Posterior vena cava (tissue), 2 donors: ENCODE results near the gene KRT3. TPM values are rescaled to one million over a fixed set of nuclear protein-coding genes. Genes with fewer than 3 reads are reported as not detected.
"Not testable (repeated sequence)": the region's sequence is repeated elsewhere in the genome, so short reads cannot be mapped to it uniquely, and the experiment has no call there.

ENCODE experiments used
- DNase-seq: peaks from one replicate; pipeline ENCODE4 v3.0.0-alpha.2; 2020; ENCODE audit warnings: low spot score
- intact Hi-C, 2 donors: fragments of 100-400 bp; cut with DNase I; formaldehyde crosslinking; loops; one replicate each; pipeline versions ENCODE4 v1.14.1 to v1.14.2; 2022 to 2023
- total RNA-seq, 2 donors: library from RNA; stranded (reverse); fragmentation: NEBNext Ultra II Directional; extraction: Animal tissue kit (Norgen Biotek cat#: 25700); gene quantifications; one replicate each; pipeline ENCODE4 v1.2.1, GENCODE V29; 2021
- donor health status: DM: yes; HTN: yes; CAD: no.
- donor health status: DM: yes; HTN: yes; CAD: no.

The KRT3 gene
- total RNA-seq, 2 donors from 2014 or later, result not detected

DNA sequence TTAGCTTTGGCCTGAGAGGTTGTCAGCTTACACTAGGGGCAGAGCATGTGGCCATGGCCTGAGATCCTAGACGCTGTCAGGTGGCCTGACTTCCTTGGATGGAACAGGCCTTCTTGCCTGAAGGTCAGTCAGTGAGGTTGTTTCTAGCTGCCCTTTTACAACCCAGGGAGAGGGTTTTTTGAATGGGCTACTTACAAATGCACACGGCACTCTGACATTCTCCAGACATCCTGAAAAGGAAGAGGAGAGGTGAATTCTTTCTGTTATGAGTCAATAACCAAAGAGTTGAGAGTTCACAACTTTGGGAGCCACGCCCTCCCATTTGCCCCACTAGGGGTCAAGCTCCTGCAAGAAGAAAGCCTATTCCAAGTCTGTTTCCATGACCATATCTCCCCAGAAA, 26.6 kb downstream of the KRT3 start:
- DNase-seq, result no peak
- intact Hi-C loops, result no loop called here

DNA sequence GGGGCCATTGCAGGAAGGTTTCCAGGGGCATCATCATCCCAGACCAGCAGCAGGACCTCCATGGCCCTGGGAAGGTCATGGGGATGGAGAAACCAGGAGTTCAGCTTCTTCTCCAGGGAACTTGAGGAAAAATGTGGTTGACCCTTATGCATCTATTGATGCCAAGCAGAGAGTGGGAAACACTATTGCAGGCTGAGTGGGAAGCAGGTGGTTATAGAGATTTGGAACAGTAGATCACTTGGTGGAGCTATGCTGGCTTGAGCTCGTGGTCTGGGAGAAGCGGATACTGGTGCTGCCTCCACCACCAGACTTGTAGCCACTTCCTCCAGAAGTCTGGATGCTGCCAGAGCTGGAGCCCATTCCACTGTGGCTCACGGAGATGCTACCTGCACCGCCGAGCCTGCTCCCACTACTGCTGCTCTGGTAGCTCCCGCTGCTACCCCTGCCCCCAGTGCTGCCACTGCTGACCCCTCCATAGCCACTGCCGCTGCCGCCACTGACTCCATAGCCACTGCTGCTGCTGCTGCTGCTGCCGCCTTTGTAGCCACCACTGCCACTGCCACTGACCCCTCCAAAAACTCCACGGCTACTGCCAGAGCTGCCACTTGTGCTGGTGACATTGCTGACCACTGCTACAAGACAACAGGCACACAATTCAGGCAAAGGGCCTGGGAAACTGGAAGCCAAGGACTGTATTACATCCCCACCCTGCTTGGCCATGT, 27.3 kb downstream of the KRT3 start:
- DNase-seq, result no peak
- intact Hi-C loops, result no loop called here

DNA sequence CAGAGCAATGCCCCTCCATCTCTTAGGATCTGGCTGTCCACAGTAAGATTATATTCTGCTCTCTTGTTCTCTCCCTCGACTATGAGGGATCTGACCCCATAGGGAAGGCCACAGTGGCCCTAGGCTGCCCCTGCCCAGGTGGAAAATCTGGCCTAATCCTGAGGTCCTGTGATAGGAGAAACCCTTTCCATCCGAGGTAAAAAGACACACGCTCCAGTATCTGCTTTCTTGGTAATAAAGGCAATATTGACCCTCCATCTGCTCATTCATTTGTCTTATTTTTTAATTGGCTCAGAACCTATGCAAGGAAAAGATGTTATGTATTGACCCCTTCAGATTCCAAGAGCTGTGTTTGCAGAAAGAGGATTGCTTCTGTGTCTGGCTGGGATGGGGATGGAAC, 28.5 kb downstream of the KRT3 start:
- intact Hi-C loops, result no loop called here
- no peak for DNase-seq

- intact Hi-C loops, result no loop called here
- no peak for DNase-seq
Observed at GRCh38 chr12:52767020-52767379, 28.9 kb downstream of the KRT3 start.

DNA sequence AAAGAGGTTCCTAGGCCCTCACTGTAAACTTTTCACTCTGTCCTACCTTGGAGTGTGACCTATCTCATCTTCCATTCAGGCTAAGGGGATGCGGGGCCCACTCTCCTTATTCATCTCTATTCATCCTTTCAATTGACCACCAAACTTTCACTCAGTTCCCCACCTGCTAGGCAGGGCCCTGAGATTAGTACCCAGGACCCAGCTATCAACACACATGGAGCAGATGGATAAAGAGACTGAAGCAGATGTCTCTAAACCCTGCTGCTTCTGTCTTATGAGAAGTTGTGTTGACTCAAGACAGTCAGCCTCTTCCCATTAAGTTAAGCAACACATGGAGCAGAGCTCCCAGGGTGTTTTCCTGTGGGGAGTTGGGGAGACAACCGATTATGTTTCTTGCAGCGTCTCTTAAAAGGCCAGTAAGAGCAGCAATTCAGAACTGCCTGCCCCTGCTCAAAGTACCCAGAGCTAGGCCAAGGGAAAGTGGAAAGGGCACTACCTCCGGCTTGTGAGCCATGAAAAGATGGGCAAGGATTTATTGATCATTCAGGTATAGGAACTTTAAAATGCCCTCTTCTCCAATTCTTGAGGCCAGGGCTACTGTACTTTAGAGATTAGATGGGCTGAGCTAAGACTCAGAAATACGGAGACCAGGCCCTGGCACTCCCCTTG, 29.4 kb downstream of the KRT3 start:
- DNase-seq, result no peak
- intact Hi-C loops, result no loop called here

DNA sequence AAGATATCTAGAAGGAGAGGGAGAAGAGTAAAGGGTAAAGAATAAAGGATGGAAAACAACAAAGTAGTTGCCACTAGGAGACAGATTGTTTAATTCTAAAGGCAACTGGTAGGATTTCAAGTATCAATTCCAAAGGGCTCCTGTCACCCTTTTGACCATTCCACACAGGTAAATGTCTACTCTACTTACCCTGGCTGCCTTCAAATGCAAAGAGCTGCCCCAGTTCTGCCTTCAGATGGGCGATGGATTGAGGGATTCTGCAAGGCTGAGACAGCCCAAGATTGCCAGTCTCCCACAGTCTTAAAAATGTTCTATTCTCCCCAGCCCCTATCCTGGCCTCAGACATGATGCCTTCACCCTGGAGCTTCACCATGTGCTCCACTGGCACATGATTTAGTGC, 30.2 kb downstream of the KRT3 start:
- intact Hi-C loops, result no loop called here

DNA sequence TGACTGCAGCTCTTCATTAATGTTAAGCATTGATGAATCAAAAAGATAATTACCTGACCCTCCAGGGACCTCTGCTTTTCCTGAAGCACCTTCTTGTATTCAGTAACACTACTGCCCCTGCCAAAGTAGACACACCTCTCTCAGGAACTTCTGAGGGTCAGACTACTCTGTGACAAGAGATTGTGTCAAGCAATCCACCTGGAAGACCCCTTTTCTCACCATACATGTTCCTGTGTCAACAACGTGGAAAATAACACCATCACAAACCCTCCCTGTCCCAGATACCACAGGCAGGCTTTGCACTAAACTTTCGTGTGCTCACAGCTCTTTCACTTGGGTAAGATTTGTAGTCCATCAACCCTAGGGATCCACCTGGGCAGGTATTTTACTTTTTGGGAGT, 31.9 kb downstream of the KRT3 start:
- intact Hi-C loops, result no loop called here
- DNase-seq, result no peak

More for the DNA sequence above, 30.2 kb downstream of the KRT3 start:
- DNase-seq, result no peak

GRCh38 chr12:52763036-52763659, 32.8 kb downstream of the KRT3 start:
- intact Hi-C loops, result no loop called here
- DNase-seq, result no peak

DNA sequence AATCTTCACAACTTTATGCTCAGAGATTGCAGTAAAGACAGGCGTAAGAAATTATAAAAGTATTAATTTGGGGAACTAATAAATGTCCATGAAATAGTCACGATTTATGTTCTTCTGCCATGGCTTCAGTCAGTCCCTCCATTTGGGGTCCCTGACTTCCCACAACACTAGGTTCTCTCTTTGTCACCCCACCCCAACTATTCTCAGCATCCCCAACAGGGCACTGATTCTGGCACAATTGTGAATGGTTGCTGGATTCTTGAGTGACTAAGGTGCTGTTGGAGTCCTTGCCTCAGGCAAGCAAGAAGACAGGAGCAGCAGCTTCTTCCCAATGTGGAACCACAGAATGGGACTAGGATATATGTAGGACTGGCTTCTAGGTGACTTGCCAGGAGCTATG, 34.1 kb downstream of the KRT3 start:
- no peak for DNase-seq
- intact Hi-C loops, result no loop called here

- intact Hi-C loops, DNase-seq: not testable (repeated sequence)
Observed at GRCh38 chr12:52761218-52761617, 34.7 kb downstream of the KRT3 start.

- intact Hi-C loops, result no loop called here
- DNase-seq, result no peak
Observed at GRCh38 chr12:52760623-52761022, 35.3 kb downstream of the KRT3 start.

DNA sequence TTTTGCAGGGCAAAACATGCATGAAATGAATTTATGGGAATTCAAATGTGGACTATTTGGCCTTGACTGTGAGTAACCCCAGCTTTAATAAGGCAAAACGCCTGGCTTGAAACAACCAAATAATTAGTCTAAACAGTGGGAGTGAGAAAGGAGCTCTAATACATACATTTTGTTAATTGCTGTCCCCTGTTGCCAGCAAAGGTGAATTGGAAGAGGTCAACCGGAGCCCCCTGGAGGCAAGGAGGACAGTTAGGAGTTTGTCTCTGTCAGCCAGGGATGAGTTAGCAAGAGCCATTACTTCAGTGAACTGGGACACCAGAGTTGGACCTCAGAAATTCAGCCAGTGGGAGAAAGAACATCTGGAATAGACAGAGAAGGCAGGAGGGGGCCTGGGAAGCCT, 36.2 kb downstream of the KRT3 start:
- no peak for DNase-seq
- intact Hi-C loops, result loop anchor here in 1 of 2 donors (5.0 kb wide), 1 partner anchor 912 kb away; the partner anchor contains the start of gene FIGNL2

DNA sequence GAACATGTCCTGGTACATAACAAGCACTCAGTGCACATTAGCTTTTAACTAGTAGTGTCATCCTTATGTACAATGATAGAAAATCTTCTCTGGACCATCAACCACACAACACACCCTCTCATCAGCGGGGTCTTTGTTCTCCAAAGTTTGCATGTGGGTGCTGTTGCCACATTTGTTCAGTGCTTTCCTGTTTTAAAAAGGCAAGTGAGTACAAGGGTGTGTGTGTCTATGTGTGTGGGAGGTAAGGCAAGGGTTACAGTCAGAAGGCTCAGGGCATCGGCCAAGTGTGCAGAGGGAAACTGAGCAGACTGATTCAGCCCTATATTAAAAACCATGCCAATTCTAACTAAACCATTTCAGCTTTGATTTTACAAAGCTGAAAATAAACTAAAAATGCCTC, 36.7 kb downstream of the KRT3 start:
- DNase-seq, result no peak
- intact Hi-C loops, result loop anchor here in 1 of 2 donors (5.0 kb wide), 1 partner anchor 912 kb away; the partner anchor contains the start of gene FIGNL2

DNA sequence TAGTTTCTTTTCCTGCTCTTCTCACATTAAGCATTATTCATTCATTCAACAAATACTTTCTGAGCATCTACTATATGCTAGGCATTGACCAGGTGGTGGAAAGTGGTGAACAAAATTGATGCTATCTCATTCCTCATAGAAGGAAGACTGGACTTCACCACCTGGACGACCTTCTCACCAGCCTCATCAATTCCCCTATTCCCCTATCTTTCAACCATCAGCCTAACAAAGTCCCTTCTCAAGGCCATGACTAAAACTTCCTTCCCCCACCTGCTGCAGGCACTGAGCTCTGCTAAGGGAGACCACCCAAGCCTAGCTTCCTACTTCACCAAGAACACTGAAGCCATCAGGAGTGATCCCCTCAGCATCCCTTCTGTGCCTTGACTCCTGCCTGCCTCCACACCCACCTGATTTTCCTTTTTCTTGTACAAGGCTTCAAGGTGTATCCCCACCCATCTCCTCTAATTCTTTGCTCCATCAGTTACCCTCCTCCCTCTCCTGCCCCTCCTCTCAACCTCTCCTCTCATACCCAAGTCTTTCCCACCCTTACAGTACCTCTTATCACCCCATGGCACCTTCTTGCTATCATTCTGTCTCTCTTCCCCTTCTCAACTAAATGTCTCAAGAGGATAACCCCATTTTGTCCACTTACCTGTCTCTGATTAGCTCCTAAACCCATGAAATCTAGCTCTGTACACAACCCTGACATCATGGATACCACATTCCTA, 38.3 kb downstream of the KRT3 start:
- intact Hi-C loops, result loop anchor here in 1 of 2 donors (1.0 to 5.0 kb wide), 2 partner anchors 41 to 910 kb away; partner anchors contain the start of gene FIGNL2
- DNase-seq, result no peak

- intact Hi-C loops, result loop anchor here in 1 of 2 donors (5.0 kb wide), 1 partner anchor 909 kb away; the partner anchor contains the start of gene FIGNL2
- no peak for DNase-seq
Observed at GRCh38 chr12:52756281-52756960, 39.5 kb downstream of the KRT3 start.

DNA sequence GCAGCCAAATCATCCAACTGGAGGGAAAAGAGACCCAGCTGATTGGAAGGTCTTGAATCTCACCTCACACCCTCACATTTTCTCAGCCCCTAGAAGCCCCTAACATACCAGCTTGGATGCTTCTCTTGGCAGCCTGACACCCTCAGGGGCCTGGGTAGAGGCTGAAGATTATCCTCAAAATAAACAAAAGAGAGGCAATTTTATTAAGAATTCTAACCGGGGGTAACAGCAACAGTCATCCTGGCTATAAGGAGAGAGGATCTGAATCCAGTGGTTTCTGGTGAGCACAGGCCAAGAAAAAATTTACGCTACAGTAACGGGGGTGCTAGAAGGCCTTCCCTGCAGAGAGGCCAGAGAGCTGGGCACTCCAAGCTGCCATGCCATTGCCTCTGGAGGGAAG, 40.4 kb downstream of the KRT3 start:
- intact Hi-C loops, result loop anchor here in 1 of 2 donors (5.0 kb wide), 1 partner anchor 908 kb away; the partner anchor contains the start of gene FIGNL2
- no peak for DNase-seq

DNA sequence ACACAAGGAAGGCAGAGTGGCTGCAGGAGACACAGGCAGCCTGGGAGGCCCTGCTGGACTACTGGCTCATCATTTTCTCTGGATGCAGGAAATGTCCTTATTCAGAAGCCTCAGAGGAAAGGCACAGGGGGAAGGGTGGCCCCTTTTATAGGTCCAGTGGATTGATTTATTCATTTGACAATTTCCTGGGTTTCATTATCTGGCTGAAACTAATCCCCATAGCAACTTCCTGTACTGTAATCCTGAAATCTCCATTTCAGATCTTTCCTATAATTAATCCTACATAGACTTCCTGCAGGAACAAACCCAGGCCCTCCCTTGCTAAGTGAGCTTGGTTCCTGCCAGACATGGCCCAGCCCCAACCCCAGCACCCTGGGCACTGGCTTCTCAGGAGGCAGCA, 41.8 kb downstream of the KRT3 start:
- DNase-seq, result no peak
- intact Hi-C loops, result no loop called here

DNA sequence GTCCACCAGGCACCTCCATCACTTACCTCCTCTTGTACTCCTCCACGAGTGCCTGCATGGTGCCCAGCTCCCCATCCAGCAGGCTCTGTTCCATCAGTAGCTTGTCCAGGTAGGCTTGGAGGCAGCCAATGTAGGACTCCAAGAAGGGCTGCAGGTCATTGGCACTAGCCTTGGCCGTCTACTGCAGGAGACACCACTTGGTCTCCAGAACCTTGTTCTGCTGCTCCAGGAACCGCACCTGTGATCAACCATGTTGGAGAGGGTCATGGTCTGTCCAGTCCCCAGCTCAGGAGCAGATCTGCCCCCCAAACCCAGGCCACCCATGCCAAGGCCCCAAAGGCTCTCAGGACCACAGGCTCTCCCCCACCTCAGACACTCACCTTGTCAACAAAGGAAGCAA, 42.6 kb downstream of the KRT3 start:
- DNase-seq, result no peak
- intact Hi-C loops, result no loop called here

DNA sequence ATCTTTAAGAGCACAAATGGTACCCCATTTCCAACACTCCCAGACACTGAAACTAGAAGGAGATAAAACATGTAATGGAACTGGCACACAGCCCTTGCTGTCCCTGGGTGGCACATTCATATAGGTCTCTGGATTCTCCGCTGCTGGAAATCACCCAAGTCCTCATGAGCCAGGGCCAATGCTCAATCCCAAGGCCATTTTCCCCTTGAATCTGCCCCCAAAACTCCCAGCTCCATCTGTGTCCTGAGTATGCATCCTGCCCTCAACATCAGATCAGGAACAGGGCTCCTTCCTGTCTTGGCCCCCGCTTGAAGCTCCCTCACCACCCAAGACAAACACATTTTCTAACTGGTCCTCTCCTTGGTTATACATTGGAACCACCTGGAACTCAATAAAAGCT, 43.4 kb downstream of the KRT3 start:
- intact Hi-C loops, result no loop called here

More for the DNA sequence above, 43.4 kb downstream of the KRT3 start:
- no peak for DNase-seq
